Heart left ventricle (tissue), 13 donors: ENCODE measurements around the gene GNAI2.

Source experiments
- CTCF ChIP-seq, 12 donors: fragments of 200-600 bp; sonication (generic) in 4 of 12; IDR thresholded peaks; one replicate each; pipeline versions ENCODE4 v1.5.0 to v1.8.0; 2018 to 2022; ENCODE audit warnings: antibody characterized with exemption in 12 of 12, mild to moderate bottlenecking in 5 of 12
- POLR2A ChIP-seq, 2 donors: fragments of 450-650 bp; IDR thresholded peaks; one replicate each; pipeline ENCODE4 v1.6.1; 2017; ENCODE audit warnings: antibody characterized with exemption in 2 of 2, mild to moderate bottlenecking in 2 of 2, moderate library complexity in 2 of 2
- donor health status: ischemic (EF 13 %, LVEDD 7.1; RV severe dilation, severe dysfunction).
- donor health status: DM: no; HTN: yes; CAD: no.
- donor health status: DM: no; HTN: no; CAD: no.
- donor health status: ischemic (EF 25% LVEDD 6.9; RV normal size, moderate dysfunction).
- donor health status: ischemic (EF 25% LVEDD 5.7; RV mildly dilated, moderate dysfunction).
- donor health status: ischemic (EF 35%, LVEDD 5.7; RV mildly dilated, moderate dysfunction).
- donor health status: nonischemic (EF 11% LVEDD 7.7; RV severe dilation, severe dysfunction).
- donor health status: DM: yes; HTN: yes; CAD: no.
- donor health status: PGD.
- donor health status: ischemic (EF 29% LVEDD 5.4; RV normal size, mild dysfunction).
- donor health status: nonischemic (EF 23%, LVEDD 6.1; RV moderate dilation, normal function).

GRCh38 chr3:50276762-50277101, 40.7 kb downstream of the GNAI2 start:
- TF ChIP-seq CTCF (IDR thresholded peaks at IDR 0.05) (no peak), POLR2A (IDR thresholded peaks at IDR 0.05) (no peak)
